SJCRH30 (cell line): ENCODE results near the gene TMEM203. TPM values are rescaled to one million over a fixed set of nuclear protein-coding genes. Genes with fewer than 3 reads are reported as not detected.

Source experiments
- DNase-seq, 2 experiments: peaks; one replicate each; pipeline ENCODE4 v3.0.0-alpha.2; 2015 to 2020
- H3K27ac ChIP-seq: fragments of 250-450 bp; sonication (Bioruptor Pico); 2 replicates; pipeline ENCODE4 v1.5.1; 2020; ENCODE audit warnings: mild to moderate bottlenecking, moderate library complexity
- H3K27me3 ChIP-seq: fragments of 250-450 bp; sonication (Bioruptor Pico); 2 replicates; pipeline ENCODE4 v1.5.1; 2020; ENCODE audit warnings: mild to moderate bottlenecking, moderate library complexity
- H3K36me3 ChIP-seq: fragments of 250-450 bp; sonication (Bioruptor Pico); 2 replicates; pipeline ENCODE4 v1.5.1; 2020; ENCODE audit warnings: mild to moderate bottlenecking, moderate library complexity
- H3K4me1 ChIP-seq: fragments of 250-450 bp; sonication (Bioruptor Pico); 2 replicates; pipeline ENCODE4 v1.5.1; 2020; ENCODE audit warnings: mild to moderate bottlenecking, moderate library complexity
- H3K4me3 ChIP-seq: fragments of 250-450 bp; sonication (Bioruptor Pico); 2 replicates; pipeline ENCODE4 v1.5.1; 2020; ENCODE audit warnings: mild to moderate bottlenecking, moderate library complexity
- H3K9me3 ChIP-seq: fragments of 250-450 bp; sonication (Bioruptor Pico); replicated peaks from 2 replicates; pipeline ENCODE4 v1.5.1; 2020; ENCODE audit warnings: mild to moderate bottlenecking, moderate library complexity
- total RNA-seq: library from RNA; depleted of rRNA; stranded (reverse); fragments of >200 nt; shearing (Covaris generic); gene quantifications from 2 replicates; pipeline ENCODE4 v1.2.3, GENCODE V29; 2014

TMEM203 gene
- total RNA-seq, 1 experiment from 2014 or later, result 57.3 TPM

DNA sequence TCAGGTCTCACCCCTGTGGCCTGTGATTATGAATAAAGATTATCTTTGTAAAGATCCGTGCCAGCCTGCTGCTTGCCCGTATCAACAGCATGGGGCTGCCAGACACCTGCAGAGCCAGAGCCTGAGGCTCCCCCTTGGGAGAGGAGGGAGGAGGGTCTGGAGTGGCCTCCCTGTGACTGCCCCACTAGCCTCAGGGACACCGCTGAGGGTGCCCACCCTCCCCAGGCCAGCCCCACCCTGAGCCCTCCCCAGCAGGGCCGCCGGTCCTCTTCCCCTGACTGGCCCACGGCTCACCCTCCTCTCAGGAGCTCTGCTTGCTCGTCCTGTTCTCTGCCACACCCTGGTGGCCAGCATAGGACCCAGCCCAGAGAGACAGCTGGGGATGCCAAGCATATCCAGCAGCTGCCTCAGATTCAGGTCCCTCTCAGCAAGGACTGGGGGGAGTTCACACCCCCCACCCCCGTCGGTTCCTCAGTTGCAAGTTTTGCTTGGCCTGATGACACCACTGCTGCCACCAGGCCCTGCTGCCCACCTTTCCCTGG is 15.1 kb downstream of the TMEM203 start:
- H3K36me3 ChIP-seq, result peaks cover 5% of the 10 kb centered on the region; the same call in 1 of the 2 replicates
- H3K27ac ChIP-seq, result no peak overlapping the region
- H3K9me3 ChIP-seq, result no peaks in the 10 kb centered on the region
- no peak overlapping the region for H3K4me3 ChIP-seq
- no peaks in the 10 kb centered on the region for H3K27me3 ChIP-seq
- peaks cover 28% of the 10 kb centered on the region; the same call in 1 of the 2 replicates for H3K4me1 ChIP-seq
- DNase-seq, result peak in 1 of 2 experiments; percentile 54

DNA sequence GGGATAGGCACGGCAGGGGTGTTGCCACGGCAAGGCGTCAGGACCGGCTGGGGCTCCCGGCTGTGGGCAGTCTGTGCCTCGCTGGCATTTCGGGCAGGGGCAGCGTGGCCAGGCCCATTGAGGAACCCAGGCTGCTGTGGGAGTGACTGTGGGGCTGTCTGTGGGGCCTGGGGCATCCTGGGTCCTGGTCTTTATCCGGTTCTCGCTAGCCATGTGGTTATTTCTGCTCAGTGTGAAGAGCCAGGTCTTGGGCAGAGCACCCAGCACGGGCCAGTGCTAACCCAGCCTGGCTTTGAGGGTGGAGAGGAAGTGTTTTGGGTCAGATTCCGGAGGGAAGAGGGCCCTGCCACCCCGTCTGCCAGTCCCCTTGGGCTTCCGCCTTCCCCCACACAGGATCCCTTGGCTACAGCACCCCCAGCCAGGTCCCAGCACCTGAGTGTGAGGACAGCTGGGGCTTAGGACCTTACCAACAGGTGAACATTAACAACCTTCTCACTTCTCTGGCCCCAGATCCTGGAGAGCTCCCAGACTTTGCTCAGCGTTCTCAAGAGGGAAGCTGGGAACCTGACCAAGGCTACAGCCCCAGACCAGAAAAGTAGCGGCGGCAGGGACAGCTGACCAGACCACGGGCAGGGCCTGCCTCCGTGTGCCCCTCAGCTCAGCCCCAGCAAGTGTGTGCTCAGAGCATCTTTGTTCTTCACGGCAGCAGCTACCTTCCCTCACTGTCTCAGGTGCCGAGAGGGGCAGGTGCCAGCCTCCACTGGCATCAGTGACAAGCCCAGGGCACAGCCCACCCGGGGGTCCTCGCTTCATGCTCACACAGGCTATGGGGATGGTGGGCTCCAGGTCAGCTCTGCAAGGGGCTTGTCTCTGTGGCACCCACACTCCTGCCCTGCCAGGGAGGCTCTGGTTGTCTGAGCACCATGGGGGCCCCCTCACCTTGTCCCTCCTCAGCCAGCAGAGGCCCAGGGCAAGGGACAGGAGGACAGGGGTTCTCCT is 15.9 kb downstream of the TMEM203 start:
- Histone ChIP-seq H3K27ac (peak overlapping the region; percentile 50; the same call in 1 of the 2 replicates), H3K4me3 (peak overlapping the region; percentile 94), H3K36me3 (peaks cover 5% of the 10 kb centered on the region; the same call in 1 of the 2 replicates), H3K9me3 (no peaks in the 10 kb centered on the region), H3K4me1 (peaks cover 23% of the 10 kb centered on the region; the same call in 1 of the 2 replicates), H3K27me3 (no peaks in the 10 kb centered on the region)
- DNase-seq, result no peak

DNA sequence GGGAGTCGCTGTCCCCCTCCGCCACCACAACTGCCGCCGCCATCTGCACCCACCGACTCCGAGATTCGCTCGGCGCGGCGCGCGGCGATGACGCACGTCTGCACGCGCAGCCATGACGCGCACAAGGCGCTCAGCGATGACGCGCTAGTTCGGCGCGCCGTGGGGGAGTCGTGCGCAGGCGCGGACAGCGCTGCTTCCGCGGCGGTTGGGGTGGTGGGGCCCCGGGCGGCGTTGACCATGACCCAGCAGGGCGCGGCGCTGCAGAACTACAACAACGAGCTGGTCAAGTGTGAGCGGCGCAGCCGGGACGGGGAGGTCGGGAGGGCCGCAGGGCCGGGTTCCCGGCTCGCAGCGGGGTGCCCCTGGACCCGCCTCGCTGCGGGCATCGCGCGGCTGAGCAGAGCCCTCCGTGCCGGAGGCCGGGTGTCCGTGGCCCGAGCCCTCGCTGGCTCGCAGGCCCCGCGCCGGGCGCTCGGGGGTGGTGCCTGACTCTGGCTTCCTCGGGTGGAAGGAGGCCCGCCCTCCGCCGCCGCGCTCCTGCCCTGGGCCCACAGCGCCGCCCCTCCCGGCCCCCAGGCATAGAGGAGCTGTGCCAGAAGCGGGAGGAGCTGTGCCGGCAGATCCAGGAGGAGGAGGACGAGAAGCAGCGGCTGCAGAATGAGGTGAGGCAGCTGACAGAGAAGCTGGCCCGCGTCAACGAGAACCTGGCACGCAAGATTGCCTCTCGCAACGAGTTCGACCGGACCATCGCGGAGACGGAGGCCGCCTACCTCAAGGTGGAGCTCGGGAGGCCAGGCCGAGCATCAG is 16.8 kb downstream of the TMEM203 start, which contains the start of the genes ANAPC2 and SSNA1:
TSS of gene ANAPC2 (minus strand) at position 71 of the 807 bp plus-strand sequence. CDS start at position 43, 28 bp downstream.
TSS of gene SSNA1 (plus strand) at position 187 of the 807 bp plus-strand sequence. CDS start at position 238, 51 bp downstream.
- Histone ChIP-seq H3K4me1 (peaks cover 20% of the 10 kb centered on the region; the same call in 1 of the 2 replicates), H3K9me3 (no peaks in the 10 kb centered on the region), H3K4me3 (peak within 1 kb of the TSS; percentile 94), H3K27ac (peak within 1 kb of the TSS; percentile 50), H3K27me3 (no peaks in the 10 kb centered on the region), H3K36me3 (peaks cover 5% of the 10 kb centered on the region; the same call in 1 of the 2 replicates)
- peak; percentile 92 to 95 for DNase-seq

DNA sequence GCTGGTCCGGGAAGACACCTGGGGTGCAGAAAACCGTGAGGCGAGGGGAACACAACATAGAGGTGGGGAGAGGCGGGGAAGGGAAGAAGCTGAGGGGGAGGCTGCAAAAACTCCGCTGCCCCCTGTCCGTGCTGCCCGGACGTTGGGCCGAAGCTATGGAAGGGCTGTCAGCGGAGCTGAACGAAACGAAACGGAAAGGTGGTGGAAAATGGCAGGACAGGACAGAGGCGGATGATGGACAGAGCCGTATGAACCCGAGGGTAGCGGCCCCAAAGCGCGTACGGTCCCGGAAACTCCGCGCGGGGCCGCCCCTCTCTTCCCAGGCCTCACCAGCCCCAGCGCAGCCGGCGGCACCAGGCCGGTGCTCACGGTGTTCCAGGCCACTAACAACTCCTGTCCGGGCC is 17.4 kb downstream of the TMEM203 start:
- H3K4me1 ChIP-seq, result peaks cover 20% of the 10 kb centered on the region; the same call in 1 of the 2 replicates
- peak overlapping the region; percentile 94 for H3K4me3 ChIP-seq
- H3K27me3 ChIP-seq, result no peaks in the 10 kb centered on the region
- H3K36me3 ChIP-seq, result peaks cover 10% of the 10 kb centered on the region; the same call in 1 of the 2 replicates
- no peaks in the 10 kb centered on the region for H3K9me3 ChIP-seq
- no peak for DNase-seq
- H3K27ac ChIP-seq, result peak overlapping the region; percentile 50

DNA sequence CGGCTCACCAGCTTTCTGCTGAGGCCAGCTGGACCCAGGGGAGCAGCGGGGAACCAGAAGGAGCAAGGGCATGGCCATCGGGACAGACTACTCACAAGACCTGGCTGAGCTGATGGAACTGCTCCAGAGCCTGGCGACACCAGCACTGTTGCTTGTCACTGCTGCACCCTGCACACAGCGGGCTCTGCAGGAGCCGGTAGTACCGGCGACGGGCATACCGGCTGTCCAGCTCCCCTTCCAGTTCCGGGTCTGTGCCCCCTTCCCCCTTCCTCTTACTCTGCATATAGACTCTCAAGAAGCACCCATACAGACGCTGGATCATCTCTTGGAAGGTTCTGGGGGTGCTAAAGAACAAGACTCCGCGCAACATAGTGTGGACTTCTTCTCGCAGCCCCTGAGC is 18.1 kb downstream of the TMEM203 start:
- peaks cover 16% of the 10 kb centered on the region for H3K36me3 ChIP-seq
- no peak overlapping the region for H3K27ac ChIP-seq
- no peaks in the 10 kb centered on the region for H3K27me3 ChIP-seq
- peak overlapping the region; percentile 94 for H3K4me3 ChIP-seq
- peaks cover 20% of the 10 kb centered on the region; the same call in 1 of the 2 replicates for H3K4me1 ChIP-seq
- DNase-seq, result no peak
- no peaks in the 10 kb centered on the region for H3K9me3 ChIP-seq

DNA sequence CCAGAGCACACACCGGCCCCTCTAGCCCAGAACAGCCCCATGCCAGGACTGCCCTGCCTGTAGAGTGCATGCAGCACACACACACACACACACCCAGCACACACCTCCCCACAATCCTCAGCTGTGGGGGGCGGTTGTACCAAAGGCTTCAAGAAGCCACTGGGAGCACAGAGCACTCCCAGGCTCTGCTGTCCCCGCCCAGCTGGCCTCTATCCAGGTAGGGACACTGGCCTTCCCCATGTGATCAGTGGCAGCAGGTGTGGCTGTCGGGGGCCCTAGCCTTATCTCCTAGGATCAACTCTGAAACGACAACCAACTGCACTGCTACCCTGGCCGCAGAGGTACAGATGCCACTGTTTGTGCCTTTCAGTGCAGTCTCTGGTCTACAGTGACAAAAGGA is 19.1 kb downstream of the TMEM203 start:
- H3K27me3 ChIP-seq, result no peaks in the 10 kb centered on the region
- peak in 1 of 2 experiments; percentile 61 for DNase-seq
- no peak overlapping the region for H3K27ac ChIP-seq
- no peaks in the 10 kb centered on the region for H3K9me3 ChIP-seq
- no peak overlapping the region for H3K4me3 ChIP-seq
- H3K36me3 ChIP-seq, result peaks cover 24% of the 10 kb centered on the region
- peaks cover 20% of the 10 kb centered on the region; the same call in 1 of the 2 replicates for H3K4me1 ChIP-seq

DNA sequence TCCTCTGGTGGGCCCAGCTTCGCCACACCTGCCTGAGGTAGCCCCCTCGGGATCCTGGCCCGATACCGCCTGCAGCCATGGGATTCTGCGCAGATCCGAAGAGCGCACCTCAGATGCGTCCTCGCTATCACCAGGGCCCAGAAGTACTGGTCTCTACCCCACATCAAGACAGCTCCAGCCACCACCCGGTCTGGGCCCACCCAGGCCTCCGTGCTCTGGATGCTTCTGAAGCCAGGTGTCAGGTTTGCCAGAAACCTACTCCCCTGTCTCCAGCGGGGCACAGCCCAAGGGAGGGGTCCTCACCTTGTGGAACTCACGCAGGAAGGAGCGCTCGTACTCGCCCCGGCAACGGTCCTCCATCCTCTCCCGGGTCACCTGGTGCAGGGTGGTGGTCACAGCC is 19.5 kb downstream of the TMEM203 start:
- H3K27me3 ChIP-seq, result no peaks in the 10 kb centered on the region
- peaks cover 28% of the 10 kb centered on the region for H3K36me3 ChIP-seq
- no peak overlapping the region for H3K27ac ChIP-seq
- no peak for DNase-seq
- no peaks in the 10 kb centered on the region for H3K9me3 ChIP-seq
- H3K4me3 ChIP-seq, result no peak overlapping the region
- H3K4me1 ChIP-seq, result peaks cover 20% of the 10 kb centered on the region; the same call in 1 of the 2 replicates

DNA sequence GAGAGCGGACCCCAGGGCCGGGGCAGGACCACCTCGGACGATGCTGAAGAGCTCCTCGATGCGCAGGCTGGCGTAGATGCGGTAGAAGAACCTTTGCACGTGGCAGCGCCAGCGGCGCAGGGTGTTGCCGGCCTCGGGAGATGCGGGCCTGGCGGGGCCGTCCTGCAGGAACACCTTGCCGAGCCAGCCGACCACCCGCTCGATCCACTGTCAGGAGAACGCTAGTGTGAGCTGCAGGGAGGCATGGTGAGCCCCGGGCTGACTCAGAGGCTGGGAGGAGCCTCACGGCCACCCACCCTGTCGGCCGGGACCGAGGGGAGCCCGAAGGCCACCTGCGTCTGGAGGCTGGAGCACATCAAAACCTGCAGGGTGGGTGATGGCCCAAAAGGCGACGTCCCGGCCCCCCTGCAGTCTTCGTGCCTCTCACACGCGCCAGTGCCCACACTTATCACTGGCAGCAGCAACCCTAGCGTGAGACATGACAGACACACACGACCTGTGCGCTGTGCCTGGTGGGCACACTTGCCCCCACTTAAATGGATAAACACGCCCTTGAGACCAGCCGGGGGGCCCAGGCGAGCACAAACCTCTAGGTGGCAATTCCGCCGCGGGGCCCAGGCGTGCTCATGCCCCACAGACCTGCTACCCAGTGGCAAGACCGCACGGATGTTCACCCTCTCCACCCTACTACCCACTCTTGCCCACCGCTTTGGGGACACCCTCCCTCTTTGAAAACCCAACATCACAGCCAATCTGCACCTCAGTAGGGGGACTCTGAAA is 20.4 kb downstream of the TMEM203 start:
- H3K36me3 ChIP-seq, result peaks cover 28% of the 10 kb centered on the region
- DNase-seq, result no peak
- no peaks in the 10 kb centered on the region for H3K27me3 ChIP-seq
- peaks cover 19% of the 10 kb centered on the region; the same call in 1 of the 2 replicates for H3K4me1 ChIP-seq
- no peak overlapping the region for H3K4me3 ChIP-seq
- H3K27ac ChIP-seq, result no peak overlapping the region
- no peaks in the 10 kb centered on the region for H3K9me3 ChIP-seq

DNA sequence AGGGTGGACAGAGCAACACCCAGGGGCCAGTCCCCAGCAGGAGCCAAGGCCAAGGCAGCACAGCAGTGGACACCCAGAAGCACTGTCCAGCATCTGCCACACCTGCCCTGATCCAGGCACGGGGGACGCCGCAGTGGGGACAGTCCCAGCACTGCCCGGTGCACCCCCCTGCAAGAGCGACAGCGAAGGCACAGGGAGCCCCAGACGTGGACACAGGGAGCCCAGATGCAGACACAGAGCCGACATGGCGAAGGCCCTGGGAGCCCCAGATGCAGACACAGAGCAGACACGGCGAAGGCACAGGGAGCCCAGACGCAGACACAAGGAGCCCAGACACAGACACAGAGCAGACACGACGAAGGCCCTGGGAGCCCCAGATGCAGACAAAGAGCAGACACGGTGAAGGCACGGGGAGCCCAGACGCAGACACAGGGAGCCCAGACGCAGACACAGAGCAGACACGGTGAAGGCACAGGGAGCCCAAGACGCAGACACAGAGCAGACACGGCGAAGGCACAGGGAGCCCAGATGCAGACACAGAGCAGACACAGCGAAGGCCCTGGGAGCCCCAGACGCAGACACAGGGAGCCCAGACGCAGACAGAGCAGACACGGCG is 21.4 kb downstream of the TMEM203 start:
- Histone ChIP-seq H3K27ac (no peak overlapping the region), H3K27me3 (no peaks in the 10 kb centered on the region), H3K36me3 (peaks cover 33% of the 10 kb centered on the region), H3K9me3 (no peaks in the 10 kb centered on the region), H3K4me1 (peaks cover 13% of the 10 kb centered on the region; the same call in 1 of the 2 replicates), H3K4me3 (no peak overlapping the region)
- no peak for DNase-seq

DNA sequence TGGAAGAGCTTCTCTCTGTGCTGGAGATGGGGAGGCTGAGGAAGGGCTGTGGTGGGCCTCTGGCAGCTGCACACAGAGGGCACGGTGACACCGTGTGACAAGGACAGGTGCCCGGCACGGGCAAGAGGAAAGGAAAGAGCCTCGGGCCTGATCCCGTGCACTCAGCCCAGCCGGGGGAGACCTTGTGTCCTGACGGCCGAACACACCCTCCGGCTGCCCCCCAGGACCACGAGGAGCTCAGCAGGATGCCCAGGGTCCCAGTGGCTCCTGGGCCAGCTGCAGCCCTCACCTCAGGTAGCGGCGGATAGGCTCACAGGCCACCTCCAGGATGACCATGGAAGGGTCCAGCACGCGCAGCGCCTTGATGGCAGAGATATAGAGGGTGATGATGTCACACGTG is 22.6 kb downstream of the TMEM203 start:
- no peaks in the 10 kb centered on the region for H3K9me3 ChIP-seq
- H3K27me3 ChIP-seq, result no peaks in the 10 kb centered on the region
- no peak overlapping the region for H3K27ac ChIP-seq
- DNase-seq, result no peak
- H3K36me3 ChIP-seq, result peaks cover 38% of the 10 kb centered on the region
- H3K4me3 ChIP-seq, result no peak overlapping the region
- peaks cover 13% of the 10 kb centered on the region; the same call in 1 of the 2 replicates for H3K4me1 ChIP-seq

DNA sequence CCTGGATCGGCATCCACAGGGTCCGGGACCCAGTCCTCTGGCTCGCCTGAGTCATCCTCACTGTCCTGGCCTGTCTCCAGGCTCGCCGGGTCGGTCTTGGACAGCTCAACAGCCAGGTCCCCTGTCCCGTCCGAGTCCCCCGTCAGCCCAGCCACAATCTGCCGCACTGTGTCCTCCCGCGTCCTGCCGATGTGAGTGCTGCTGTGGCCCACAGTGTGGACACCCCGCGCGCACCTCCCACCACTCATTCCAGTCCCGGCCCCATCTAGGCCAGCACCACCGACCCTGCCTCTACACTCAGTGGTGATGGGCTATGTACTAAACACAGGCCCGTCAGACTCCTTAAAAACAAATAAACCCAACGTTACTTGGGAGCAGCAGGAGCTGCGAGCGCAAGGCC is 23.8 kb downstream of the TMEM203 start:
- no peaks in the 10 kb centered on the region for H3K9me3 ChIP-seq
- no peak overlapping the region for H3K4me3 ChIP-seq
- no peak for DNase-seq
- H3K27me3 ChIP-seq, result no peaks in the 10 kb centered on the region
- H3K27ac ChIP-seq, result no peak overlapping the region
- H3K36me3 ChIP-seq, result peaks cover 42% of the 10 kb centered on the region
- peaks cover 4% of the 10 kb centered on the region; the same call in 1 of the 2 replicates for H3K4me1 ChIP-seq

DNA sequence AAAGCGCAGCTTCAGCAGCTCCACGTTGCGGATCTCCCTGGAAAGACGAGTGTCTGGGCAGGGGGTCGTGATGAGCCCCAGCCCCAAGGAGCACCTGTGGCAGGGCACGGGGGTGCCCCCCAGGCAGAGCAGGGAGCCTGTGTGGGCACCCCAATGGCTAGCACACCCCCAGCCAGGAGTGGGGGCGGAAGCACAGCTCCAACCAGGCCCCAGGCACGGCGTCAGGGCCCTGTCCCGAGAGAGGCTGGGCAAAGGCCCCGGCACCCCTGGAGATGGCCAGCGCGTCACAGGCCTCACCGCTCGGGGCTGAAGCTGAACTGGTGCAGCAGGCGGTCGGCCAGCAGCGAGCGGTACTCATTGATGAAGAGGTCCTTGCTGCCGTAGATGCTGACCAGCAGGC is 25.0 kb downstream of the TMEM203 start:
- Histone ChIP-seq H3K27me3 (no peaks in the 10 kb centered on the region), H3K27ac (no peak overlapping the region), H3K36me3 (peaks cover 42% of the 10 kb centered on the region), H3K4me3 (no peak overlapping the region), H3K4me1 (no peaks in the 10 kb centered on the region), H3K9me3 (no peaks in the 10 kb centered on the region)
- DNase-seq, result no peak

DNA sequence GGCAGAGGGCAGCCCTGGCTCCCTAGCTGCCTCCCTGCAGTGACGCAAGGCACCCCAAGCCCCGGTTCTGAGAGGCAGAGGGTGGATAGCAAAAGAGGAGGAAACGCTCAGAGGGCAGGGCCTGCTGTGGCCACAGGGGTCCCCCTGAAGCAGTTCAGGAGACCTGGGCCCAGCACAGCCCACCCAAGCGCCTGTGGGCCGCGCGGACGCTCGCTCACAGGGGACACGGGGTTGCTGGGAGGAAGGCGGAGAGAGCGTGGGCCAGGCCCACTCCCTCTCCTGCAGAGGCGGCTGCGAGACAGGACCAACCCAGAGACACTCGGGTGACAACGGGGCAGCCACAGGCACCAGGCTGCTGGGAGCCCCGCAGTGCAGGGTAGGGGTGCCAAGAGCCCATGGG is 25.7 kb downstream of the TMEM203 start:
- Histone ChIP-seq H3K4me3 (no peak overlapping the region), H3K9me3 (no peaks in the 10 kb centered on the region), H3K4me1 (no peaks in the 10 kb centered on the region), H3K27me3 (no peaks in the 10 kb centered on the region), H3K36me3 (peaks cover 42% of the 10 kb centered on the region), H3K27ac (no peak overlapping the region)
- DNase-seq, result no peak
